Keratinocyte (primary cell): Measurements from ENCODE around the gene ACER3. TPM values are rescaled to one million over a fixed set of nuclear protein-coding genes. Genes with fewer than 3 reads are reported as not detected.

Source experiments
- DNase-seq: peaks from one replicate; pipeline ENCODE4 v3.0.0-alpha.2; 2011; ENCODE audit warnings: low read depth, missing footprints, low spot score
- FAIRE-seq: peaks from 2 replicates; lab custom pipeline; 2011; peaks lifted over from hg19 to GRCh38; lab: Jason Lieb, UNC
- H2AFZ ChIP-seq: 2 replicates; pipeline ENCODE4 v1.6.0; 2012; ENCODE audit warnings: low read length, control low read depth, inconsistent platforms; ENCODE audit not compliant: control insufficient read depth
- H3K27ac ChIP-seq: 2 replicates; pipeline ENCODE4 v1.5.1; 2011; ENCODE audit warnings: low read length; ENCODE audit not compliant: control insufficient read depth, insufficient read depth
- H3K27me3 ChIP-seq: 3 replicates; pipeline ENCODE4 v1.6.0; 2011; ENCODE audit warnings: low read length; ENCODE audit not compliant: control insufficient read depth, insufficient read depth; ENCODE audit errors: extremely low read depth
- H3K36me3 ChIP-seq, 2 experiments: 2 replicates in 1 of 2; 3 replicates in 1 of 2; pipeline ENCODE4 v1.5.1; 2011; ENCODE audit warnings: low read length in 2 of 2, mild to moderate bottlenecking in 1 of 2; ENCODE audit not compliant: control insufficient read depth in 2 of 2, insufficient read depth in 2 of 2; ENCODE audit errors: extremely low read depth in 1 of 2
- H3K4me1 ChIP-seq: 3 replicates; pipeline ENCODE4 v1.5.1; 2011; ENCODE audit warnings: low read length; ENCODE audit not compliant: control insufficient read depth, insufficient read depth; ENCODE audit errors: extremely low read depth
- H3K4me2 ChIP-seq: 3 replicates; pipeline ENCODE4 v1.6.0; 2011; ENCODE audit warnings: low read depth, low read length; ENCODE audit not compliant: control insufficient read depth, insufficient read depth; ENCODE audit errors: extremely low read depth
- H3K4me3 ChIP-seq, 3 experiments: fragments of 200-600 bp in 1 of 3; sonication (generic) in 1 of 3; 2 replicates in 2 of 3; 3 replicates in 1 of 3; pipeline ENCODE4 v1.5.1; 2011 to 2016; ENCODE audit warnings: low read length in 3 of 3, mild to moderate bottlenecking in 3 of 3, control low read depth in 2 of 3, inconsistent platforms in 1 of 3, low read depth in 1 of 3, mixed read lengths in 1 of 3, mixed run types in 1 of 3, moderate library complexity in 1 of 3; ENCODE audit not compliant: control insufficient read depth in 2 of 3, insufficient read depth in 2 of 3; ENCODE audit errors: extremely low read depth in 1 of 3
- H3K79me2 ChIP-seq: 2 replicates; pipeline ENCODE4 v1.6.0; 2012; ENCODE audit warnings: low read length; ENCODE audit not compliant: control insufficient read depth, insufficient read depth
- H3K9ac ChIP-seq: 3 replicates; pipeline ENCODE4 v1.6.0; 2011; ENCODE audit warnings: low read length; ENCODE audit not compliant: control insufficient read depth, insufficient read depth; ENCODE audit errors: extremely low read depth
- H3K9me1 ChIP-seq: 3 replicates; pipeline ENCODE4 v1.6.0; 2011; ENCODE audit warnings: low read length; ENCODE audit not compliant: control insufficient read depth, insufficient read depth; ENCODE audit errors: extremely low read depth
- H3K9me3 ChIP-seq: 2 replicates; pipeline ENCODE4 v1.5.1; 2012; ENCODE audit warnings: low read depth, low read length; ENCODE audit not compliant: control insufficient read depth
- H4K20me1 ChIP-seq: 3 replicates; pipeline ENCODE4 v1.6.0; 2011; ENCODE audit warnings: low read length; ENCODE audit not compliant: control insufficient read depth, insufficient read depth; ENCODE audit errors: extremely low read depth
- EZH2 ChIP-seq: IDR thresholded peaks from one replicate; pipeline ENCODE4 v1.6.1; 2012; ENCODE audit warnings: inconsistent platforms, mild to moderate bottlenecking, low read length, moderate library complexity
- dilution Hi-C: fragments of 300-500 bp; cut with MboI; formaldehyde crosslinking; loops from one replicate; pipeline ENCODE4 v1.7.0; 2020; ENCODE audit warnings: low sequenced_read_pairs; ENCODE audit not compliant: extremely low pct_ligation_motif_present
- polyA plus RNA-seq, 5 experiments: library from polyadenylated mRNA; depleted of rRNA in 3 of 5; stranded (reverse) in 3 of 5; stranded (forward) in 1 of 5; unstranded in 1 of 5; fragments of >200 nt; gene quantifications; 1 replicate in 1 of 5; 2 replicates in 3 of 5; 3 replicates in 1 of 5; pipeline versions ENCODE4 v1.2.1 to v1.2.3, GENCODE V29; 2011 to 2012; ENCODE audit warnings: missing spikeins in 2 of 5, low read depth in 1 of 5, low replicate concordance in 1 of 5
- TF ChIP-seq, protein P1 (sequence below), 3 experiments: IDR thresholded peaks in 1 of 3; conservative IDR thresholded peaks in 1 of 3; optimal IDR thresholded peaks in 1 of 3; 2 replicates in 2 of 3; 3 replicates in 1 of 3; pipeline versions ENCODE3 to v1.5.1; 2011; ENCODE audit warnings: low read length in 3 of 3, mild to moderate bottlenecking in 3 of 3, moderate library complexity in 2 of 3, control low read depth in 1 of 3, inconsistent platforms in 1 of 3; ENCODE audit not compliant: insufficient read depth in 2 of 3; ENCODE audit errors: extremely low read depth in 1 of 3

ACER3 gene
- polyA plus RNA-seq, 1 donor (not counting 4 experiments of a cell fraction or from before 2014, with no cell fraction given): 55.0 TPM

DNA sequence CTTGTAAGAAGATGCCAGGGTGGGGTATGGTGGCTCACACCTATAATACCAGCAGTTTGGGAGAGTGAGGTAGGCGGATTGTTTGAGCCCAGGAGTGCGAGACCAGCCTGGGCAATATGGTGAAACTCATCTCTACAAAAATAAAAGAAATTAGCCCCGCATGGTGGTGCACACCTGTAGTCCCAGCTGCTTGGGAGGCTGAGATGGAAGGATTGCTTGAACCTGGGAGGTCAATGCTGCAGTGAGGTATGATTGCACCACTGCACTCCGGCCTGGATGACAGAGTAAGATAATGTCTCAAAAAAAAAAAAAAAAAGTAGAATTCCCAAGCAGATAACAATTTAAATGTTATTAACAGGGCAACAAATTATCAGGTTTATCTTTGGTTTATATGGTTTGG is 20.2 kb downstream of the ACER3 start:
- Histone ChIP-seq H3K4me3 (no peak overlapping the region), H3K4me1 (peaks cover 20% of the 10 kb centered on the region), H3K9me3 (no peaks in the 10 kb centered on the region), H3K36me3 (peaks cover 0 to 5% of the 10 kb centered on the region in 2 experiments), H4K20me1 (no peaks in the 10 kb centered on the region), H3K27ac (no peak overlapping the region), H3K27me3 (no peaks in the 10 kb centered on the region), H3K79me2 (peaks cover 84% of the 10 kb centered on the region), H3K9ac (no peak overlapping the region), H2AFZ (no peak overlapping the region), H3K9me1 (peaks cover 2% of the 10 kb centered on the region), H3K4me2 (no peak overlapping the region)
- DNase-seq (no peak), FAIRE-seq (no peak)
- dilution Hi-C loops: no loop called here
- TF ChIP-seq EZH2: no peak
- TF ChIP-seq, protein P1, sequence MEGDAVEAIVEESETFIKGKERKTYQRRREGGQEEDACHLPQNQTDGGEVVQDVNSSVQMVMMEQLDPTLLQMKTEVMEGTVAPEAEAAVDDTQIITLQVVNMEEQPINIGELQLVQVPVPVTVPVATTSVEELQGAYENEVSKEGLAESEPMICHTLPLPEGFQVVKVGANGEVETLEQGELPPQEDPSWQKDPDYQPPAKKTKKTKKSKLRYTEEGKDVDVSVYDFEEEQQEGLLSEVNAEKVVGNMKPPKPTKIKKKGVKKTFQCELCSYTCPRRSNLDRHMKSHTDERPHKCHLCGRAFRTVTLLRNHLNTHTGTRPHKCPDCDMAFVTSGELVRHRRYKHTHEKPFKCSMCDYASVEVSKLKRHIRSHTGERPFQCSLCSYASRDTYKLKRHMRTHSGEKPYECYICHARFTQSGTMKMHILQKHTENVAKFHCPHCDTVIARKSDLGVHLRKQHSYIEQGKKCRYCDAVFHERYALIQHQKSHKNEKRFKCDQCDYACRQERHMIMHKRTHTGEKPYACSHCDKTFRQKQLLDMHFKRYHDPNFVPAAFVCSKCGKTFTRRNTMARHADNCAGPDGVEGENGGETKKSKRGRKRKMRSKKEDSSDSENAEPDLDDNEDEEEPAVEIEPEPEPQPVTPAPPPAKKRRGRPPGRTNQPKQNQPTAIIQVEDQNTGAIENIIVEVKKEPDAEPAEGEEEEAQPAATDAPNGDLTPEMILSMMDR (optimal IDR thresholded peaks at IDR 0.05 in 1 of 3, IDR thresholded peaks at IDR 0.05 in 1 of 3, conservative IDR thresholded peaks at IDR 0.05 in 1 of 3; ENCODE audit: extremely low read depth in 1 of 3, insufficient read depth in 2 of 3, low read length in 3 of 3): no peak

DNA sequence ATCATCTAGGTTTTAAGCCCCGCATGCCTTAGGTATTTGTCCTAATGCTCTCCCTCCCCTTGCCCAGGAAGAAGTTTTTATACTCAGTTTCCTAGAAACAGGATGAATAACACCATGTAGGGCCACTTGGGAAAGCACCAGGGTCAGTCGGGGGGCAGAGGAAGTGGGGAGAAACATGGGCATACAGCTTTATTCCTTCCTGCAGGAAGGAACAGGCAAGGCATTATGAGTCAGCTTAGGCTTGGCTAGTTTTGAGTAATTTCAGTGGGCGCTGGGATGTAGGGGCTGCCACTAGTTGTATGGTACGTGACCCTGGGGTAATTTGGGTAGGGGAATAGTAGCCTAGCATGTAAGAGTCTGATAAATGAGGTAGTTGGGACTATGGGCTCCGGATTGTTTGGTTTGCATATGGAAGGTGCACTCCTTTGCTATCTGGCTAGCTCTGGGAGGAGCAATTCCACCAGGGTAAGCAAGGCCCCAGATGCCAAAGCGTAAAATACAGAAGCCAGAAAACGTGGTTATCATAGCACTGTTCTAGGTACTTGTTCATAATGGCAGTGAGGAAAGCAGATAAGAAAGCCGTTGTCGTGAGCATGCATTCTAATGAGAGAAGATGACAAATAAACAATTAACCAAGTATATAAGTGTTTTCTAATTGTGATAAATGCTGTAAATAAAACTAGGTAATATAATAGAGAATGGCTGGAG is 24.8 kb downstream of the ACER3 start:
- Histone ChIP-seq H3K4me2 (peak overlapping the region; percentile 3), H3K9me1 (peaks cover 2% of the 10 kb centered on the region), H3K9ac (no peak overlapping the region), H3K4me1 (peaks cover 23% of the 10 kb centered on the region), H3K27me3 (no peaks in the 10 kb centered on the region), H3K36me3 (no peaks in the 10 kb centered on the region), H3K9me3 (no peaks in the 10 kb centered on the region), H4K20me1 (no peaks in the 10 kb centered on the region), H2AFZ (no peak overlapping the region), H3K79me2 (peaks cover 79% of the 10 kb centered on the region), H3K27ac (peak overlapping the region; percentile 19), H3K4me3 (no peak overlapping the region)
- DNase-seq (peak; percentile 13), FAIRE-seq (peak; percentile 55)
- dilution Hi-C loops: no loop called here
- TF ChIP-seq, protein P1 (optimal IDR thresholded peaks at IDR 0.05 in 1 of 3, IDR thresholded peaks at IDR 0.05 in 1 of 3, conservative IDR thresholded peaks at IDR 0.05 in 1 of 3; ENCODE audit: extremely low read depth in 1 of 3, insufficient read depth in 2 of 3, low read length in 3 of 3): no peak
- TF ChIP-seq EZH2: no peak
